Astrocyte of the cerebellum (primary cell): Measurements from ENCODE around the gene TMTC2.

Experiments used
- DNase-seq: peaks from one replicate; pipeline ENCODE4 v3.0.0-alpha.2; 2011; ENCODE audit warnings: low read depth
- H3K4me3 ChIP-seq: 2 replicates; pipeline ENCODE4 v1.5.1; 2011; ENCODE audit warnings: mild to moderate bottlenecking, low read depth, low read length, moderate library complexity
- CTCF ChIP-seq: IDR thresholded peaks from 2 replicates; pipeline ENCODE4 v1.5.1; 2012; ENCODE audit warnings: low read length, low read depth, moderate library complexity, mild to moderate bottlenecking; ENCODE audit errors: missing control alignments
- in situ Hi-C: cut with HindIII; loops from 2 replicates; pipeline ENCODE4 v1.10.0; 2017; ENCODE audit warnings: low sequenced_read_pairs

The TMTC2 gene

DNA sequence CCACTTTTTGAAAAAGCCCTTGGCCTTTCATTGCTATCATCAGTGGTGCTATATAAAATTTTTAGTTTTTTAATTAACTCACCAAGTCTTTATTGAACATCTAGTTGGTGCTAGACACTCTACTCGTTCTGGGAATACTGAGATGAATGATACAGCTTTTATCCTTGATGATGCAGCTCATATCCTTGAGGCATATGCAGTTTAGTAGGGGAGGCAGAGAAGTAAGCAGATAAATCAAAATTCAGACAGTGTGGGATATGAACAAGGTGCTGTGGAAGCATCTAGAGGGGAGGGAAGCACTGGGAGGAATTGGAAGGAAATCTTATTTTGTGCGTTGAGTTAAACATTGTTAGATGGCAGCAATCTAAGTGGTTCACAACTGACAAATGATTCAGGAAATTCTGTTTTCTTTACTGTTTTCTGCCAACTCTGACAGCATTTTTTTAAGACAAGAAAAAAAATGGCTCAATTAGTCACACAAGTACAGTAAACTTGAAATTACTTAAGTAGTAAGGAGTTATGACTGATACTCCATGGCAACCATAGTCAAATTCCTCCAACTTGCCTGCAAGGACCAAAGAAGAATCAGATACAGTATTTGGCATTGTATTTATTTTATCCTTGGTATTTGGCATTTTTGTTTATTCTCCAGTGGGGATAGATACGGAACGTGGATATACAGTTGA is 119.2 kb downstream of the TMTC2 start:
- in situ Hi-C loops: no loop called here
- no peak overlapping the region for H3K4me3 ChIP-seq
- no peak for TF ChIP-seq CTCF
- no peak for DNase-seq

DNA sequence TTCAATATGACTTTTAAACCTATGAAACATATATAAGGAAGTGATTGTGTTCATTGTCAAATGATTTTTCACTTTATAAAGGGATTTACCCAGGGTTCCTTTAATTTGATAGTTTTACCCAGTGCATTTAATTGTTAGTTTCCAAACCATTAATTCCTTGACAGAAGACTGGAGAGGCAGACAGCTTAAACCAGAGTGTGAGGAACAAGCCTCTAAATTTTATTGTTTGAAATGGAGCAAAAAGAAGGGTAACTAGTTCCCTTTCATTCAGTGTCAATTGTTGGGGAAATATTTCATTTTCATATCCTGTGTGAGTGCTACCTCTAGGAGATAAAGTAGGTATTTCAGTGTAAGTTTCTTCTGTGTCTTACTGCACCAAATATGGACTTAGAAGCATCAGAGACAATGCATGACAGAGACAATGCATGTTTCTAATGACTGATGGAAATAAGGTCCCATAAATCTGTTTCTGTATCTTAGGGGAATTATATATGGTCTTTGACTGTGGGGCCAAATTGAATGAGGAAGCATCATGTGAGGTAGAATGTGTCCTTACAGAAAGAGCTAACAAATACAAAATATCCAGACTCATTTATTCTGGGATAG is 120.5 kb downstream of the TMTC2 start:
- DNase-seq: no peak
- no peak for TF ChIP-seq CTCF
- no peak overlapping the region for H3K4me3 ChIP-seq
- in situ Hi-C loops: no loop called here

DNA sequence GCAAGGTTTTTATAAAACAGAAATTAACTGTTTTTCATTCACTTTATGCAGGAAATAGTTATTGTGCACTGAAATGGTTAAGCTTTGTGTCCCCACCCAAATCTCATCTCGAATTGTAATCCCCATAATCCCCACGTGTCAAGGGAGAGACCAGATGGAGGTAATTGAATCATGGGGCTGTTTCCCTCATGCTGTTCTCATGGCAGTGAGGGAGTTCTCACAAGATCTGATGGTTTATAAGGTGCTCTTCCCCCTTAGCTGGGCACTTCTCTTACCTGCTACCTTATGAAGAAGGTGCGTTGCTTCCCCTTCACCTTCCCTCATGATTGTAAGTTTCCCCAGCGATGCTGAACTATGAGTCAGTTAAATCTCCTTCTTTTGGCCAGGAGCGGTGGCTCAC is 123.9 kb downstream of the TMTC2 start:
- DNase-seq: no peak
- no peak overlapping the region for H3K4me3 ChIP-seq
- TF ChIP-seq CTCF: no peak
- in situ Hi-C loops: no loop called here

- no peak for DNase-seq
- no peak for TF ChIP-seq CTCF
- H3K4me3 ChIP-seq: no peak overlapping the region
- in situ Hi-C loops: no loop called here
Observed at GRCh38 chr12:82817368-82817767, 130.7 kb downstream of the TMTC2 start.

- H3K4me3 ChIP-seq: no peak overlapping the region
- in situ Hi-C loops: no loop called here
- TF ChIP-seq CTCF: no peak
- no peak for DNase-seq
Observed at GRCh38 chr12:82818271-82819035, 131.7 kb downstream of the TMTC2 start.

DNA sequence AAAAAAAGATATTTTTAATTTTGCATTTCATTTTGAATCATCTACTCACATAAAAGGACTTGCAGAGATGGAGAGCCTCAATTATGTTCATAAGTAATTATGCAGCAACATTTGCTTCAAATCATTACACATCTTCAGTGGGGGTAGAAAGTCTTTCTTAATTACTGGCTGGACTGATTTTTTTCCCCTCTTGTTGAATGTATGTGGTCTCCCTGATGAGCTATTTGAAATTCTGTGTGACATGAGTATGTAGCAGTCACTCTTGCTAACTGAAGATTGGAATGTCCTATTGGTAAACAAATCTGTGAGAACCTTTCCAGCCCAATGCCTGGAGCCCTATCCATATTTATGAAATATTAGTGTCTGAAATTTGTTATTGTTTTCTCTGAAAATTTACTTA is 139.8 kb downstream of the TMTC2 start:
- no peak for TF ChIP-seq CTCF
- in situ Hi-C loops: no loop called here

More for the DNA sequence above, 139.8 kb downstream of the TMTC2 start:
- H3K4me3 ChIP-seq: no peak overlapping the region
- DNase-seq: no peak
